Pancreas (tissue), 10 donors: ENCODE results near the gene QRSL1. TPM values are rescaled to one million over a fixed set of nuclear protein-coding genes. Genes with fewer than 3 reads are reported as not detected.

Experiments used
- ATAC-seq, 4 donors: fragments of 200-7000 bp; cut with Tn5 transposase; one replicate each; pipeline versions ENCODE4 v1.8.0 to v1.9.1; 2020; ENCODE audit warnings: mild to moderate bottlenecking in 4 of 4, moderate library complexity in 4 of 4
- DNase-seq, 6 donors: peaks; one replicate each; pipeline ENCODE4 v3.0.0-alpha.2; 2020
- FAIRE-seq: peaks from 2 replicates; lab custom pipeline; 2012; peaks lifted over from hg19 to GRCh38; lab: Jason Lieb, UNC
- H3K27ac ChIP-seq, 4 donors: fragments of 200-600 bp; sonication (generic); 1 replicate in 3 of 4; 2 replicates in 1 of 4; pipeline versions ENCODE4 v1.5.0 to v1.8.0; 2020
- H3K27me3 ChIP-seq, 4 donors: fragments of 200-600 bp; one replicate each; pipeline ENCODE4 v1.8.0; 2021
- H3K36me3 ChIP-seq, 3 donors: fragments of 200-600 bp; sonication (generic) in 1 of 3; one replicate each; pipeline versions ENCODE4 v1.5.0 to v1.8.0; 2020 to 2021
- H3K4me1 ChIP-seq, 3 donors: fragments of 200-600 bp; one replicate each; pipeline ENCODE4 v1.8.0; 2021
- H3K4me3 ChIP-seq, 4 donors: fragments of 200-600 bp; sonication (generic) in 2 of 4; one replicate each; pipeline versions ENCODE4 v1.5.0 to v1.8.0; 2020 to 2021
- H3K9me3 ChIP-seq, 4 donors: fragments of 200-600 bp; one replicate each; pipeline ENCODE4 v1.8.0; 2021
- WGBS, 2 donors: extraction: QIAGEN DNeasy Blood & Tissue Kit; methylation state at CpG; one replicate each; pipeline ENCODE4 v1.1.7; 2013; 5-methylcytosine and 5-hydroxymethylcytosine counted together
- intact Hi-C, 3 donors: fragments of 100-400 bp; cut with DNase I; formaldehyde crosslinking; loops; one replicate each; pipeline versions ENCODE4 v1.11.1 to v1.14.2; 2022
- polyA plus RNA-seq, 2 donors: library from polyadenylated mRNA; stranded (reverse); fragments of 200-250 nt; gene quantifications; one replicate each; pipeline ENCODE4 v1.2.3, GENCODE V29; 2013
- total RNA-seq, 6 donors: library from RNA; stranded (reverse); fragmentation: NEBNext Ultra II Directional in 4 of 6; extraction: Animal tissue kit (Norgen Biotek cat#: 25700) in 4 of 6; gene quantifications; one replicate each; pipeline versions ENCODE4 v1.2.1 to v1.2.4, GENCODE V29; 2021 to 2023
- TF ChIP-seq, protein P1 (sequence below), 4 donors: fragments of 200-600 bp; sonication (generic) in 3 of 4; IDR thresholded peaks; one replicate each; pipeline versions ENCODE4 v1.5.0 to v1.8.0; 2021; ENCODE audit warnings: antibody characterized with exemption in 4 of 4
- donor health status: healthy with polysubstance abuse.
- donor health status: DM: no; HTN: no; CAD: no; lungs with moderate emphysema.
- donor health status: DM: no; HTN: no; CAD: no.
- donor health status: control.
- donor health status: control.
- donor health status: Bipolar disorder and iron deficiency.
- donor health status: DM: yes; HTN: yes; CAD: no.
- donor health status: DM: no; HTN: no; CAD: no.
- donor health status: DM: no; HTN: no; CAD: no.
- donor health status: DM: yes; HTN: yes; CAD: no.

Gene QRSL1
- total and polyA plus RNA-seq, 8 donors, result 3.2 to 8.4 (median 6.2) TPM

- intact Hi-C loops, result no loop called here
- FAIRE-seq (no peak), ATAC-seq (no peak), DNase-seq (no peak)
- 88 to 95% methylated on average over 3 of the region's 3 CpGs for WGBS, 2 donors
- H3K27ac ChIP-seq, result no peak overlapping the region
- H3K4me1 ChIP-seq, result no peaks in the 10 kb centered on the region
- no peaks in the 10 kb centered on the region for H3K9me3 ChIP-seq
- H3K4me3 ChIP-seq, result no peak overlapping the region
- H3K36me3 ChIP-seq, result no peaks in the 10 kb centered on the region
- TF ChIP-seq, protein P1, sequence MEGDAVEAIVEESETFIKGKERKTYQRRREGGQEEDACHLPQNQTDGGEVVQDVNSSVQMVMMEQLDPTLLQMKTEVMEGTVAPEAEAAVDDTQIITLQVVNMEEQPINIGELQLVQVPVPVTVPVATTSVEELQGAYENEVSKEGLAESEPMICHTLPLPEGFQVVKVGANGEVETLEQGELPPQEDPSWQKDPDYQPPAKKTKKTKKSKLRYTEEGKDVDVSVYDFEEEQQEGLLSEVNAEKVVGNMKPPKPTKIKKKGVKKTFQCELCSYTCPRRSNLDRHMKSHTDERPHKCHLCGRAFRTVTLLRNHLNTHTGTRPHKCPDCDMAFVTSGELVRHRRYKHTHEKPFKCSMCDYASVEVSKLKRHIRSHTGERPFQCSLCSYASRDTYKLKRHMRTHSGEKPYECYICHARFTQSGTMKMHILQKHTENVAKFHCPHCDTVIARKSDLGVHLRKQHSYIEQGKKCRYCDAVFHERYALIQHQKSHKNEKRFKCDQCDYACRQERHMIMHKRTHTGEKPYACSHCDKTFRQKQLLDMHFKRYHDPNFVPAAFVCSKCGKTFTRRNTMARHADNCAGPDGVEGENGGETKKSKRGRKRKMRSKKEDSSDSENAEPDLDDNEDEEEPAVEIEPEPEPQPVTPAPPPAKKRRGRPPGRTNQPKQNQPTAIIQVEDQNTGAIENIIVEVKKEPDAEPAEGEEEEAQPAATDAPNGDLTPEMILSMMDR (IDR thresholded peaks at IDR 0.05), result no peak
- no peaks in the 10 kb centered on the region for H3K27me3 ChIP-seq
These were observed 38.1 kb upstream of the QRSL1 start for GRCh38 chr6:106591111-106591825.

GRCh38 chr6:106599440-106599839 lies 29.9 kb upstream of the QRSL1 start:
- Histone ChIP-seq H3K9me3 (no peaks in the 10 kb centered on the region), H3K36me3 (no peaks in the 10 kb centered on the region), H3K4me1 (no peaks in the 10 kb centered on the region), H3K27me3 (no peaks in the 10 kb centered on the region), H3K27ac (no peak overlapping the region), H3K4me3 (no peak overlapping the region)
- intact Hi-C loops, result no loop called here
- ATAC-seq (no peak), DNase-seq (no peak), FAIRE-seq (no peak)
- TF ChIP-seq, protein P1 (IDR thresholded peaks at IDR 0.05), result no peak
- WGBS, 2 donors, result 50 to 84% methylated on average over 2 of the region's 2 CpGs

GRCh38 chr6:106600329-106600728 lies 29.0 kb upstream of the QRSL1 start:
- 95 to 99% methylated on average over 2 of the region's 2 CpGs for WGBS, 2 donors
- no peak for FAIRE-seq

DNA sequence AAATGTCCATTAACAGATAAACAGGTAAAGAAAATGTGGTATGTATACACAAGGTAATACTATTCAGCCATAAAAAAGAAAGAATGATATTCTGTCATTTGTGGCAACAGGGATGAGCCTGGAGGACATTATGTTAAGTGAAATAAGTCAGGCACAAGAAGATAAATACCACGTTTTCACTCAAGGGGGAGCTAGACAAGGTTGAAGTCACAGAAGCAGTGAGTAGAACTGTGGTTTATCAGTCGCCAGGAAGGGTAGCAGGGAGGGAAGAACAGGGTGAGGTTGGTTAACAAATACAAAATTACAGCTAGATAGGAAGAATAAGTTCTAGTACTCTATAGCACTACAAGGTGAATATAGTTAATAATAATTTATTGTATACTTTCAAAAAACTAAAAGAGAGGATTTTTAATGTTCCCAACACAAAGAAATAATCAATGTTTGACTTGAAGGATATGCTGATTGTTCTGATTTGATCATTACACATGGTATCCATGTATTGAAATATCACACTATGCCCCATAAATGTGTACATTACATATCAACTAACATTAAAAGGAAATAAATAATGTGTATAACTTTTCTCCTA lies 21.2 kb upstream of the QRSL1 start:
- WGBS, 2 donors, result 0 to 7% methylated on average over 2 of the region's 2 CpGs
- TF ChIP-seq, protein P1 (IDR thresholded peaks at IDR 0.05), result peak; percentile 42 to 54 (median 49)
- H3K4me1 ChIP-seq, result no peaks in the 10 kb centered on the region
- no peak overlapping the region for H3K27ac ChIP-seq
- peak; percentile 67 to 97 (median 94) for ATAC-seq
- peak in 3 of 6 donors; percentile 15 to 39 (median 25) for DNase-seq
- H3K9me3 ChIP-seq, result no peaks in the 10 kb centered on the region
- no peaks in the 10 kb centered on the region for H3K36me3 ChIP-seq
- intact Hi-C loops, result loop anchor here in 2 of 3 donors (5.0 kb wide), 1 partner anchor 369 kb away; no protein-coding TSS in a partner anchor
- FAIRE-seq, result no peak
- no peak overlapping the region for H3K4me3 ChIP-seq
- no peaks in the 10 kb centered on the region for H3K27me3 ChIP-seq

More at GRCh38 chr6:106600329-106600728, 29.0 kb upstream of the QRSL1 start:
- H3K36me3 ChIP-seq, result no peaks in the 10 kb centered on the region
- no peaks in the 10 kb centered on the region for H3K27me3 ChIP-seq
- H3K4me3 ChIP-seq, result no peak overlapping the region
- TF ChIP-seq, protein P1 (IDR thresholded peaks at IDR 0.05), result no peak
- intact Hi-C loops, result no loop called here
- H3K4me1 ChIP-seq, result no peaks in the 10 kb centered on the region
- no peak overlapping the region for H3K27ac ChIP-seq
- ATAC-seq, result no peak
- DNase-seq, result no peak
- H3K9me3 ChIP-seq, result no peaks in the 10 kb centered on the region
